ENCODE measurements around the gene KDM3A. TPM values are rescaled to one million over a fixed set of nuclear protein-coding genes. Genes with fewer than 3 reads are reported as not detected.

The KDM3A gene
- total and polyA plus RNA-seq, 9 of the 15 experiments (the other 6 are each of a cell fraction or from before 2014, with no cell fraction given), result 7.5 to 95.4 (median 24.8) TPM

DNA sequence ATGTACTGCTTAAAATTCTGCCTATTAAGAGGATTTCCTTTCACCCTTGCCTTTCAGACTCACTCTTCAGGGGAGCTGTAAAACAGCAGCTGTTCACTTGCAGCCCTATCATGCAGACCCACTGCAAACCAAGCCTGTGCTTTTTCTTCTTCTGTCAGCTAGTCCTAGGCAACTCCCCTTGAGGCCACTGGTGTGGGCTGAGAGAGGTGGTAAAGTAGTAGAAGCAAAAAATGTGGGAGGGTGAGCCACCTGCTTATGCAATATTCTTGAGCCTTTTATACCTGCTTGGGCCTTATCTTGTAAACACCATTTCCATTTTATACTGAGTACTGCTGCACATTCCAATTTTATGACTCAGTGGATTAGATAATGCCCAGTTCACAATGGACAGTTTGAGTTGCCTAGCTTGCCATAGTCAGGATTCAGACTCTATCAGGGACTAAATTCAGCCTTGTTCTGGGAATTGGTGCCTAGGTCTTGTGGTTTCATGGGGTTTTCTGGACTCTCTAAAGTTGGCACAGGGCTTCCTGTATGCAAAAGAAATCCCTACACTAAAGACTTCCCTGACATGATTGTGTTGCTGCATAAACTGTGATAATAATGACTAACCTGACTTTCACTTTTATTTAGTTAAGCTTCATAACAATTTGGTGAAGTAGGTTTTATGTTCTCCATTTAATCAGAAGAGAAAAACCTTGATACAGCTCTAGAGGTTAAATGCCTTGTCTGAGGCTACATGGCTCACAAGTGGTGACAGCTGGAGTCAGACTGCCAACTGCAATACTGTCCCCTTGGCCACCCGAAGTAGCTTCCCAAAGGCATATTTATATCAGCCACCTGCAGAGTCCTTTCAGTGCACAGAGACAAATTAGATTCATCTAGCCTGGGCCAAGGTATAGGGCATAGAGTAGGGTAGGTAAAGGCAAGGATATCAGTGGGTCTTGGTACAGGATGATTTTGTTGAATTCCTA, 47.4 kb upstream of the KDM3A start:
- Histone ChIP-seq H2AFZ (ENCODE audit: low read depth, low read length) (no peak overlapping the region), H3K27ac (ENCODE audit: extremely low read depth, low read depth, low read length) (no peak overlapping the region), H3K4me1 (replicated peaks in 1 of 2; ENCODE audit: control insufficient read depth in 2 of 2, insufficient read depth in 2 of 2, low read length in 2 of 2) (peaks cover 0 to 8% of the 10 kb centered on the region in 2 experiments; a peak in 1 of 5 replicates), H4K20me1 (replicated peaks; ENCODE audit: control insufficient read depth, insufficient read depth, low read length) (no peaks in the 10 kb centered on the region), H3K9me1 (ENCODE audit: control insufficient read depth, insufficient read depth, low read length) (no peaks in the 10 kb centered on the region), H3K27me3 (ENCODE audit: control insufficient read depth in 2 of 2, insufficient read depth in 2 of 2, low read length in 2 of 2) (no peaks in the 10 kb centered on the region; a peak in 2 of 5 replicates), H3K9ac (ENCODE audit: insufficient read depth in 1 of 2, low read depth in 2 of 2, low read length in 2 of 2) (no peak overlapping the region), H3K4me3 (no peak overlapping the region), H3K36me3 (ENCODE audit: control insufficient read depth, insufficient read depth, low read length) (no peaks in the 10 kb centered on the region), H3K9me3 (replicated peaks; ENCODE audit: control insufficient read depth, insufficient read depth, low read depth, low read length) (no peaks in the 10 kb centered on the region), H3K79me2 (ENCODE audit: control insufficient read depth, insufficient read depth, low read length) (no peaks in the 10 kb centered on the region), H3K4me2 (ENCODE audit: insufficient read depth, low read length) (no peak overlapping the region)
- in situ Hi-C loops (cut with MboI), result loop anchor here (25.0 kb wide), 1 partner anchor 668 kb away; no protein-coding TSS in a partner anchor
- intact Hi-C loops (cut with micrococcal nuclease), result no loop called here
- CTCF ChIA-PET (ENCODE audit: low intra/inter-chr PET ratio), result no interaction called here
- no peak for FAIRE-seq
- no TSS peak for BruUV-seq (replicated peaks)
- no peak for DNase-seq (ENCODE audit: extremely low read depth in 1 of 4, low spot score in 3 of 4)
- no peak for ATAC-seq
- POLR2A ChIA-PET, result interaction anchor here (0.7 kb wide), 1 partner anchor 24 kb away, joined by 3 read pairs; no protein-coding TSS in a partner anchor
- WGBS (ENCODE audit: insufficient coverage, low coverage, missing lambda C conversion rate), result 4% methylated on average over 1 of the region's 1 CpG
- no peak for TF ChIP-seq TAF1 (IDR thresholded peaks at IDR 0.05; ENCODE audit: control insufficient read depth, extremely low read depth, insufficient read depth, low read length, severe bottlenecking)
- TF ChIP-seq RUNX1 (IDR thresholded peaks at IDR 0.05; ENCODE audit: low read depth), result no peak
- no peak for TF ChIP-seq ETV5 (CRISPR knock-in tag; IDR thresholded peaks at IDR 0.05; ENCODE audit: low read depth)
- TF ChIP-seq ZNF778 (CRISPR knock-in tag; IDR thresholded peaks at IDR 0.05), result no peak
- TF ChIP-seq MCM2 (IDR thresholded peaks at IDR 0.05; ENCODE audit: low read depth), result no peak
- no peak for TF ChIP-seq LEF1 (IDR thresholded peaks at IDR 0.05)
- no peak for TF ChIP-seq PURB (CRISPR knock-in tag; IDR thresholded peaks at IDR 0.05; ENCODE audit: low read depth)
- TF ChIP-seq, protein P1, sequence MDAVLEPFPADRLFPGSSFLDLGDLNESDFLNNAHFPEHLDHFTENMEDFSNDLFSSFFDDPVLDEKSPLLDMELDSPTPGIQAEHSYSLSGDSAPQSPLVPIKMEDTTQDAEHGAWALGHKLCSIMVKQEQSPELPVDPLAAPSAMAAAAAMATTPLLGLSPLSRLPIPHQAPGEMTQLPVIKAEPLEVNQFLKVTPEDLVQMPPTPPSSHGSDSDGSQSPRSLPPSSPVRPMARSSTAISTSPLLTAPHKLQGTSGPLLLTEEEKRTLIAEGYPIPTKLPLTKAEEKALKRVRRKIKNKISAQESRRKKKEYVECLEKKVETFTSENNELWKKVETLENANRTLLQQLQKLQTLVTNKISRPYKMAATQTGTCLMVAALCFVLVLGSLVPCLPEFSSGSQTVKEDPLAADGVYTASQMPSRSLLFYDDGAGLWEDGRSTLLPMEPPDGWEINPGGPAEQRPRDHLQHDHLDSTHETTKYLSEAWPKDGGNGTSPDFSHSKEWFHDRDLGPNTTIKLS (IDR thresholded peaks at IDR 0.05; ENCODE audit: borderline replicate concordance, low read depth), result no peak
- TF ChIP-seq, protein P2, sequence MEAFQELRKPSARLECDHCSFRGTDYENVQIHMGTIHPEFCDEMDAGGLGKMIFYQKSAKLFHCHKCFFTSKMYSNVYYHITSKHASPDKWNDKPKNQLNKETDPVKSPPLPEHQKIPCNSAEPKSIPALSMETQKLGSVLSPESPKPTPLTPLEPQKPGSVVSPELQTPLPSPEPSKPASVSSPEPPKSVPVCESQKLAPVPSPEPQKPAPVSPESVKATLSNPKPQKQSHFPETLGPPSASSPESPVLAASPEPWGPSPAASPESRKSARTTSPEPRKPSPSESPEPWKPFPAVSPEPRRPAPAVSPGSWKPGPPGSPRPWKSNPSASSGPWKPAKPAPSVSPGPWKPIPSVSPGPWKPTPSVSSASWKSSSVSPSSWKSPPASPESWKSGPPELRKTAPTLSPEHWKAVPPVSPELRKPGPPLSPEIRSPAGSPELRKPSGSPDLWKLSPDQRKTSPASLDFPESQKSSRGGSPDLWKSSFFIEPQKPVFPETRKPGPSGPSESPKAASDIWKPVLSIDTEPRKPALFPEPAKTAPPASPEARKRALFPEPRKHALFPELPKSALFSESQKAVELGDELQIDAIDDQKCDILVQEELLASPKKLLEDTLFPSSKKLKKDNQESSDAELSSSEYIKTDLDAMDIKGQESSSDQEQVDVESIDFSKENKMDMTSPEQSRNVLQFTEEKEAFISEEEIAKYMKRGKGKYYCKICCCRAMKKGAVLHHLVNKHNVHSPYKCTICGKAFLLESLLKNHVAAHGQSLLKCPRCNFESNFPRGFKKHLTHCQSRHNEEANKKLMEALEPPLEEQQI (IDR thresholded peaks at IDR 0.05), result no peak
- TF ChIP-seq CBX5 (IDR thresholded peaks at IDR 0.05; ENCODE audit: borderline replicate concordance, low read depth), result no peak
- TF ChIP-seq, protein P3, sequence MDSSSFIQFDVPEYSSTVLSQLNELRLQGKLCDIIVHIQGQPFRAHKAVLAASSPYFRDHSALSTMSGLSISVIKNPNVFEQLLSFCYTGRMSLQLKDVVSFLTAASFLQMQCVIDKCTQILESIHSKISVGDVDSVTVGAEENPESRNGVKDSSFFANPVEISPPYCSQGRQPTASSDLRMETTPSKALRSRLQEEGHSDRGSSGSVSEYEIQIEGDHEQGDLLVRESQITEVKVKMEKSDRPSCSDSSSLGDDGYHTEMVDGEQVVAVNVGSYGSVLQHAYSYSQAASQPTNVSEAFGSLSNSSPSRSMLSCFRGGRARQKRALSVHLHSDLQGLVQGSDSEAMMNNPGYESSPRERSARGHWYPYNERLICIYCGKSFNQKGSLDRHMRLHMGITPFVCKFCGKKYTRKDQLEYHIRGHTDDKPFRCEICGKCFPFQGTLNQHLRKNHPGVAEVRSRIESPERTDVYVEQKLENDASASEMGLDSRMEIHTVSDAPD (CRISPR knock-in tag; IDR thresholded peaks at IDR 0.05), result no peak
- TF ChIP-seq, protein P4, sequence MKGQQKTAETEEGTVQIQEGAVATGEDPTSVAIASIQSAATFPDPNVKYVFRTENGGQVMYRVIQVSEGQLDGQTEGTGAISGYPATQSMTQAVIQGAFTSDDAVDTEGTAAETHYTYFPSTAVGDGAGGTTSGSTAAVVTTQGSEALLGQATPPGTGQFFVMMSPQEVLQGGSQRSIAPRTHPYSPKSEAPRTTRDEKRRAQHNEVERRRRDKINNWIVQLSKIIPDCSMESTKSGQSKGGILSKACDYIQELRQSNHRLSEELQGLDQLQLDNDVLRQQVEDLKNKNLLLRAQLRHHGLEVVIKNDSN (CRISPR knock-in tag; IDR thresholded peaks at IDR 0.05), result no peak
- TF ChIP-seq ZKSCAN8 (CRISPR knock-in tag; IDR thresholded peaks at IDR 0.05), result no peak
